ENCODE results near the gene PTPRG.
"Not testable (repeated sequence)": the region's sequence is repeated elsewhere in the genome, so short reads cannot be mapped to it uniquely, and the experiment has no call there.

The PTPRG gene

DNA sequence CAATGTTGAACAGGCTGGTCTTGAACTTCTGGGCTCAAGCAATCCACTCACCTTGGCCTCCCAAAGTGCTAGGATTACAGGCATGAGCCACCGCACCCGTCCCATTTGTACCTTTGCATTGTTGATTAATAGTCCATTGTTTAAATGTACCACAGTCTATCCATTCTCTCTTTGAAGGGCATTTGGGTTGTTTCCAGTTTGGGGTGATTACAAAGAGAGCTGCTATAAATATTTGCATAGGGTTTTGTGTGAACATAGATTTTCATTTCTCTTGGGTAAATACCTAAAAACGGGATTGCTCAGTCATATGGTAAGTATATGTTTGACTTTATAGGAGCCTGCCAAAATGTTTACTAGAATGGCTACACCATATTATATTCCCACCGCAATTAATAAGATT, 13.7 kb upstream of the PTPRG start:
- no peak for TF ChIP-seq CTCF (IDR thresholded peaks at IDR 0.05; ENCODE audit: insufficient read depth, low read length, poor library complexity, severe bottlenecking)
- peak; percentile 36 for DNase-seq (ENCODE audit: extremely low read depth, insufficient read length)

DNA sequence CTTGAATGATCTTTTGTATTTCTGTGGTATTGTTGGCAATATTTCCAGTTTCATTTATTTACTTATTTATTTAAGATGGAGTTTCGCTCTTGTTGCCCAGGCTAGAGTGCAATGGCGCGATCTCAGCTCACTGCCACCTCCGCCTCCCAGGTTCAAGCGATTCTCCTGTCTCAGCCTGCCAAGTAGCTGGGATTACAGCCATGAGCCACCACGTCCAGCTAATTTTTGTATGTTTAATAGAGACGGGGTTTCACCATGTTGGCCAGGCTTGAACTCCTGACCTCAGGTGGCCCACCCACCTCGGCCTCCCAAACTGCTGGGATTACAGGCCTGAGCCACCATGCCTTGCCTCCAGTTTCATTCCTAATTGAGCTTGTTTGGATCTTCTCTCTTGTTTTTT, 8.7 kb upstream of the PTPRG start:
- not testable (repeated sequence) for H3K27me3 ChIP-seq (replicated peaks; ENCODE audit: control insufficient read depth, insufficient read depth, low read length); H3K4me3 ChIP-seq (replicated peaks; ENCODE audit: low read depth, low read length); DNase-seq (ENCODE audit: extremely low read depth, insufficient read length)

More for the DNA sequence above, 13.7 kb upstream of the PTPRG start:
- no peaks in the 10 kb centered on the region for H3K27me3 ChIP-seq (replicated peaks; ENCODE audit: control insufficient read depth, insufficient read depth, low read length)
- no peaks in the 10 kb centered on the region for H3K36me3 ChIP-seq (ENCODE audit: control insufficient read depth, insufficient read depth, low read length)
- no peak overlapping the region for H3K4me3 ChIP-seq (replicated peaks; ENCODE audit: low read depth, low read length)

GRCh38 chr3:61559136-61559731, 2.1 kb upstream of the PTPRG start:
- Histone ChIP-seq H3K27me3 (replicated peaks; ENCODE audit: control insufficient read depth, insufficient read depth, low read length) (peaks cover 2% of the 10 kb centered on the region), H3K36me3 (ENCODE audit: control insufficient read depth, insufficient read depth, low read length) (no peaks in the 10 kb centered on the region), H3K4me3 (replicated peaks; ENCODE audit: low read depth, low read length) (no peak overlapping the region)
- DNase-seq (ENCODE audit: extremely low read depth, insufficient read length) = no peak
- no peak for TF ChIP-seq CTCF (IDR thresholded peaks at IDR 0.05; ENCODE audit: insufficient read depth, low read length, poor library complexity, severe bottlenecking)

More for the DNA sequence above, 8.7 kb upstream of the PTPRG start:
- not testable (repeated sequence) for H3K36me3 ChIP-seq (ENCODE audit: control insufficient read depth, insufficient read depth, low read length)

GRCh38 chr3:61560517-61561373, 626 bp upstream of the PTPRG start:
- H3K27me3 ChIP-seq (replicated peaks; ENCODE audit: control insufficient read depth, insufficient read depth, low read length) = peaks cover 2% of the 10 kb centered on the region
- DNase-seq (ENCODE audit: extremely low read depth, insufficient read length) = peak; percentile 80
- peak; percentile 6 for TF ChIP-seq CTCF (IDR thresholded peaks at IDR 0.05; ENCODE audit: insufficient read depth, low read length, poor library complexity, severe bottlenecking)
- no peaks in the 10 kb centered on the region for H3K36me3 ChIP-seq (ENCODE audit: control insufficient read depth, insufficient read depth, low read length)
- peak overlapping the region; percentile 56 for H3K4me3 ChIP-seq (replicated peaks; ENCODE audit: low read depth, low read length)

DNA sequence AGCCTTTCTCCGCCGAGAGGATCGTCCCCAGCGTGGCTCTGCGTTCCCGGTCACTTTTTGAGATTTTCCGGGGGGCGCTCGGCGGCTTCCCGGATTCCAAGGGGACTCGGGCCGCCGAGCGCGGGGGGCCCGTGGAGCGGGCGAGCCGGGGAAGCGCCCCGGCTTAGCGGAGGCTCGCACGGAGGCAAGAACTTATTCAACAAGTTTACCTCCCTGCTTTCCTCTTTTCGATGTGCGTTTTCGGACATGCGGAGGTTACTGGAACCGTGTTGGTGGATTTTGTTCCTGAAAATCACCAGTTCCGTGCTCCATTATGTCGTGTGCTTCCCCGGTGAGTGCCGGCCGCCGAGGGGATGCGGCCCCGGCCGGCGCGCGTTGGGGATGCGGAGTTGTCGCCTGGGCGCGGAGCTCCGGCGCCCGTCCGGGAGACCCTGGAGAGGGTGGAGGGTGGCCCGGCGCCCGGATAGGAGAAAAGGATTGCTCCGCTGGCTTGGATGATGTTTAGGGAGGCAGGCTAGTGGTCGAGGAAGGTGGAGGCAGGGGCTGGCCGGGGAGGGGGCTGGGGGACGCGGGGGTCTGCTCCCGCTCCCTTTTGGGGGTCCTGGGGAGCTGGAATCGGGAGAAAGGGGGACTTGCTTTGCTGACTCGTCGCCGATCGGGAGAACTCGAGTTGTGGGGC, 810 bp downstream of the PTPRG start:
- Histone ChIP-seq H3K36me3 (ENCODE audit: control insufficient read depth, insufficient read depth, low read length) (no peaks in the 10 kb centered on the region), H3K27me3 (replicated peaks; ENCODE audit: control insufficient read depth, insufficient read depth, low read length) (peaks cover 2% of the 10 kb centered on the region), H3K4me3 (replicated peaks; ENCODE audit: low read depth, low read length) (peak overlapping the region; percentile 2; the same call in 1 of the 2 replicates)
- TF ChIP-seq CTCF (IDR thresholded peaks at IDR 0.05; ENCODE audit: insufficient read depth, low read length, poor library complexity, severe bottlenecking) = no peak
- DNase-seq (ENCODE audit: extremely low read depth, insufficient read length) = peak; percentile 51
